ENCODE data around the gene FGD3.
"Not testable (repeated sequence)": the region's sequence is repeated elsewhere in the genome, so short reads cannot be mapped to it uniquely, and the experiment has no call there.

Gene FGD3

GRCh38 chr9:93013856-93014582 lies 66.7 kb downstream of the FGD3 start:
- no peak for DNase-seq
- no peak for ATAC-seq (ENCODE audit: insufficient read depth, low read depth)

GRCh38 chr9:93015190-93015589 lies 67.9 kb downstream of the FGD3 start:
- not testable (repeated sequence) for H3K27ac ChIP-seq (ENCODE audit: low read length); H3K4me3 ChIP-seq (ENCODE audit: low read depth in 1 of 2, low read length in 2 of 2); H3K27me3 ChIP-seq (ENCODE audit: insufficient read depth, low read length, poor library complexity); H3K4me2 ChIP-seq (ENCODE audit: insufficient read depth, low read length); H4K20me1 ChIP-seq (ENCODE audit: insufficient read depth, low read length); H3K79me2 ChIP-seq (ENCODE audit: insufficient read depth, low read length); H3K9me3 ChIP-seq (ENCODE audit: insufficient read depth, low read length, severe bottlenecking); H3K4me1 ChIP-seq (ENCODE audit: insufficient read depth, low read length); ATAC-seq (ENCODE audit: insufficient read depth, low read depth); DNase-seq; H3K9ac ChIP-seq (ENCODE audit: low read depth, low read length); H2AFZ ChIP-seq (ENCODE audit: low read depth, low read length)
- H3K36me3 ChIP-seq (ENCODE audit: insufficient read depth, low read length): peaks cover 68% of the 10 kb centered on the region

More at GRCh38 chr9:93013856-93014582, 66.7 kb downstream of the FGD3 start:
- TF ChIP-seq, protein P1, sequence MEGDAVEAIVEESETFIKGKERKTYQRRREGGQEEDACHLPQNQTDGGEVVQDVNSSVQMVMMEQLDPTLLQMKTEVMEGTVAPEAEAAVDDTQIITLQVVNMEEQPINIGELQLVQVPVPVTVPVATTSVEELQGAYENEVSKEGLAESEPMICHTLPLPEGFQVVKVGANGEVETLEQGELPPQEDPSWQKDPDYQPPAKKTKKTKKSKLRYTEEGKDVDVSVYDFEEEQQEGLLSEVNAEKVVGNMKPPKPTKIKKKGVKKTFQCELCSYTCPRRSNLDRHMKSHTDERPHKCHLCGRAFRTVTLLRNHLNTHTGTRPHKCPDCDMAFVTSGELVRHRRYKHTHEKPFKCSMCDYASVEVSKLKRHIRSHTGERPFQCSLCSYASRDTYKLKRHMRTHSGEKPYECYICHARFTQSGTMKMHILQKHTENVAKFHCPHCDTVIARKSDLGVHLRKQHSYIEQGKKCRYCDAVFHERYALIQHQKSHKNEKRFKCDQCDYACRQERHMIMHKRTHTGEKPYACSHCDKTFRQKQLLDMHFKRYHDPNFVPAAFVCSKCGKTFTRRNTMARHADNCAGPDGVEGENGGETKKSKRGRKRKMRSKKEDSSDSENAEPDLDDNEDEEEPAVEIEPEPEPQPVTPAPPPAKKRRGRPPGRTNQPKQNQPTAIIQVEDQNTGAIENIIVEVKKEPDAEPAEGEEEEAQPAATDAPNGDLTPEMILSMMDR (IDR thresholded peaks at IDR 0.05; ENCODE audit: borderline replicate concordance, extremely low read depth, low read length, poor library complexity, severe bottlenecking): no peak
- TF ChIP-seq EZH2 (IDR thresholded peaks at IDR 0.05; ENCODE audit: borderline replicate concordance, low read depth, low read length, severe bottlenecking): no peak
- Histone ChIP-seq H3K9me3 (ENCODE audit: insufficient read depth, low read length, severe bottlenecking) (no peaks in the 10 kb centered on the region), H3K36me3 (ENCODE audit: insufficient read depth, low read length) (peaks cover 67% of the 10 kb centered on the region), H4K20me1 (ENCODE audit: insufficient read depth, low read length) (no peaks in the 10 kb centered on the region; the same call in 1 of the 2 replicates), H3K9ac (ENCODE audit: low read depth, low read length) (no peak overlapping the region), H3K4me1 (ENCODE audit: insufficient read depth, low read length) (no peaks in the 10 kb centered on the region), H3K4me2 (ENCODE audit: insufficient read depth, low read length) (no peak overlapping the region), H3K4me3 (ENCODE audit: low read depth in 1 of 2, low read length in 2 of 2) (no peak overlapping the region), H2AFZ (ENCODE audit: low read depth, low read length) (no peak overlapping the region), H3K79me2 (ENCODE audit: insufficient read depth, low read length) (no peaks in the 10 kb centered on the region), H3K27me3 (ENCODE audit: insufficient read depth, low read length, poor library complexity) (no peaks in the 10 kb centered on the region), H3K27ac (ENCODE audit: low read length) (no peak overlapping the region)

- no peaks in the 10 kb centered on the region for H4K20me1 ChIP-seq (ENCODE audit: insufficient read depth, low read length)
- TF ChIP-seq, protein P1 (IDR thresholded peaks at IDR 0.05; ENCODE audit: borderline replicate concordance, extremely low read depth, low read length, poor library complexity, severe bottlenecking): no peak
- no peak for TF ChIP-seq EZH2 (IDR thresholded peaks at IDR 0.05; ENCODE audit: borderline replicate concordance, low read depth, low read length, severe bottlenecking)
- no peak for DNase-seq
Measured at GRCh38 chr9:93017621-93018020, 70.3 kb downstream of the FGD3 start.

GRCh38 chr9:93020151-93020550 lies 72.8 kb downstream of the FGD3 start:
- no peaks in the 10 kb centered on the region for H3K27me3 ChIP-seq (ENCODE audit: insufficient read depth, low read length, poor library complexity)
- TF ChIP-seq, protein P1 (IDR thresholded peaks at IDR 0.05; ENCODE audit: borderline replicate concordance, extremely low read depth, low read length, poor library complexity, severe bottlenecking): no peak
- no peak for TF ChIP-seq EZH2 (IDR thresholded peaks at IDR 0.05; ENCODE audit: borderline replicate concordance, low read depth, low read length, severe bottlenecking)
- no peak for ATAC-seq (ENCODE audit: insufficient read depth, low read depth)

More at GRCh38 chr9:93017621-93018020, 70.3 kb downstream of the FGD3 start:
- Histone ChIP-seq H3K9me3 (ENCODE audit: insufficient read depth, low read length, severe bottlenecking) (no peaks in the 10 kb centered on the region), H3K27me3 (ENCODE audit: insufficient read depth, low read length, poor library complexity) (no peaks in the 10 kb centered on the region), H3K9ac (ENCODE audit: low read depth, low read length) (no peak overlapping the region), H3K4me3 (ENCODE audit: low read depth in 1 of 2, low read length in 2 of 2) (no peak overlapping the region), H3K4me2 (ENCODE audit: insufficient read depth, low read length) (no peak overlapping the region), H3K4me1 (ENCODE audit: insufficient read depth, low read length) (no peaks in the 10 kb centered on the region), H3K36me3 (ENCODE audit: insufficient read depth, low read length) (peaks cover 79% of the 10 kb centered on the region), H3K27ac (ENCODE audit: low read length) (no peak overlapping the region), H3K79me2 (ENCODE audit: insufficient read depth, low read length) (no peaks in the 10 kb centered on the region), H2AFZ (ENCODE audit: low read depth, low read length) (no peak overlapping the region)
- ATAC-seq (ENCODE audit: insufficient read depth, low read depth): no peak

More at GRCh38 chr9:93020151-93020550, 72.8 kb downstream of the FGD3 start:
- no peak overlapping the region for H3K4me2 ChIP-seq (ENCODE audit: insufficient read depth, low read length)
- H3K79me2 ChIP-seq (ENCODE audit: insufficient read depth, low read length): no peaks in the 10 kb centered on the region
- no peak overlapping the region for H3K9ac ChIP-seq (ENCODE audit: low read depth, low read length)
- no peak overlapping the region for H2AFZ ChIP-seq (ENCODE audit: low read depth, low read length)
- peaks cover 81% of the 10 kb centered on the region for H3K36me3 ChIP-seq (ENCODE audit: insufficient read depth, low read length)
- no peak for DNase-seq
- no peaks in the 10 kb centered on the region for H3K9me3 ChIP-seq (ENCODE audit: insufficient read depth, low read length, severe bottlenecking)
- H3K4me3 ChIP-seq (ENCODE audit: low read depth in 1 of 2, low read length in 2 of 2): no peak overlapping the region
- peaks cover 11% of the 10 kb centered on the region for H3K4me1 ChIP-seq (ENCODE audit: insufficient read depth, low read length)
- no peak overlapping the region for H3K27ac ChIP-seq (ENCODE audit: low read length)
- H4K20me1 ChIP-seq (ENCODE audit: insufficient read depth, low read length): 0 out of 2 replicates have a peak, but pooled peaks cover 3% of the 10 kb centered on the region
